GM19240 (cell line): ENCODE data around the gene CD300E.
"Not testable (repeated sequence)": the region's sequence is repeated elsewhere in the genome, so short reads cannot be mapped to it uniquely, and the experiment has no call there.

ENCODE experiments used
- DNase-seq: peaks from one replicate; pipeline ENCODE4 v3.0.0; 2011; ENCODE audit warnings: low spot score; ENCODE audit not compliant: insufficient read length

The CD300E gene, protein sequence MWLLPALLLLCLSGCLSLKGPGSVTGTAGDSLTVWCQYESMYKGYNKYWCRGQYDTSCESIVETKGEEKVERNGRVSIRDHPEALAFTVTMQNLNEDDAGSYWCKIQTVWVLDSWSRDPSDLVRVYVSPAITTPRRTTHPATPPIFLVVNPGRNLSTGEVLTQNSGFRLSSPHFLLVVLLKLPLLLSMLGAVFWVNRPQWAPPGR

DNA sequence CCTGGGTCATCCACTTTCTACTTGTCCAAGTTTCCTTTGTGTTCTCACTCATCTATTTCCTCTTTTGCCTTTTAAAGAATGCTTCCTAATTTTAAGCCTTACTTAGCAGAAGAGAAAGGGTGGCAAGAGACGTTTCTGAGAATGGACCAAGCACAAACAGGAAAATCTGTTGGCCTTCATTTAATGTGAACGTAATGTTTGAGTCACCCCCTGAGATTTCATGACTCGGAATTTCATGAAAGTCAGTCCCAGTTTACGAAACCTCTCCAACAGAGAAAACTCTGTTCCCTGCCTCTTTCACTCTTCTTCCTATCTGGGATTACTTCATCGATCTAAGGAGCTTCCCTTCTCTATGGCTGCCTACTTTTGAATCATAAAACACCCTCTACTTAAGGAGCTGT is at the start of gene CD300E:
CD300E (minus strand) TSS at position 46 of the 401 bp plus-strand sequence. CDS start 117 bp downstream, outside the sequence.
- no peak for DNase-seq

DNA sequence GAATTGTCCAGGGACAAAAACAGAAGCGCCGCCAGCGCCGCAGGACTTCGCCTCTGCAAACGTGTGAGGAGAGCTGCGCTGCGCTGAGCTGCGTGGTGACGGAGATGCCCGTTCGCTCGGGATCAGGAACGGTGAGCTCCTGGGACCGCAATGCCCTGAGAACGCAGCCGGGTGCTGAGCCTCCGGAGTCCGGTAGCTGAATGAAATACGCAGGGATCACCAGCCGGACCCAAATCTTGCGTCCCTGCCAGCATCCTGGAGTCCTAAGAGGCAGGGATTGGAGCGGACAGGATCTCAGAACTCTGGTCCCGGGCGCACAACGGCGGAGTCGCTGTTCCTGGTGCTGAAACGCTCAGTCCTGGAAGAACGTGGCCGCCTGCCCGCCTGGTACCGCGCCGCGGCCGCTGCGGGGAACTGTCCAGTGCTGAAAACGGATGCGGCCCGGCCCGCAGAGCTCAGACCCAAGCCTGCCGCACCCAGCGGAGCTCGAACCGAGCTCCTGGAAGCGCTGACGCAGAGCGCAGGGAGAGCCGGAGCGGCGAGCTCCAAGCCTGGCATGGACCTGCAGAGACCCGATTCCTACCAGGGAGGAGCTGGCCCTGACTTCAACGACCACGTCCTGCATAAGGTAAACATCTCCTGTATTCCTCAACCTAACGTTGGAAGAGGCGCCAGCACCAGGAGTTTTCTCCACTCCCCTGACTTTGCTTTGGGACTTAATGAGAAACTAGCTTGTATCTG is 47.7 kb upstream of the CD300E start:
- DNase-seq = no peak

DNA sequence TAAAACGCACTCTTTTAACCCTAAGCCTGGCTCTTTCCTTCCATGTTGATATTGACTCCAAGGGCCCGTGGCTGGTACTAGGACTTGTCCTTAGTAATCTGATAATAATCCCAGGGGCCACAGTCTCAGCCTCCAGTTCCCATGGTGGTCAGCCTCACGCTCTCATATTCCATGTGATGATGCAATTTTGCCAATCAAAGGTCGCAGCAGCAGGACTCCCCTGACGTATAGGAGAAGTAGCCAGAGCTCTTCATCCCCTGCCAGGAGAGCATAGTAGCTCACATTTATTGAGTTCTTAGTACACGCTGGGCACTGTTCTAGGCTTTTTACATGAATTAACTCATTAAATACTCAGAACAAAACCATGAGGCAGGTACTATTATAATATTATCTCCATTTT is 46.8 kb upstream of the CD300E start:
- no peak for DNase-seq

DNA sequence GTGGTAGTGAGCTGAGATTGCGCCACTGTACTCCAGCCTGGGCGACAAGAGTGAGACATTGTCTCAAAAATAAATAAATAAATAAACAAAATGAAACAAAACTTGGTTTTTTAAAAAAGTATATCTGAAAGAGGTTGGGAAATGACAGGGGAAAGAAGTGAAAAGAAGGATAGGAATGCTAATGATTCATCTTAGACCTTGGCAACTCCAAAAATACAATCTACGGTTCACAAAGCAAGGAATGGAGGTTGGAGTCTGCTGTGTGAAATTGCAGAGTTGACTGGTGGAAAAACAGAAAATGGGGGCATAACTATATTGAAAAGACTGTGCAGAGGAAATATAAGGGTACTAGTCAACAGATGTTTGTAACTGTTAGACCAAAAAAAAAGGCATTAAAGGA is 40.0 kb upstream of the CD300E start:
- DNase-seq = no peak

DNA sequence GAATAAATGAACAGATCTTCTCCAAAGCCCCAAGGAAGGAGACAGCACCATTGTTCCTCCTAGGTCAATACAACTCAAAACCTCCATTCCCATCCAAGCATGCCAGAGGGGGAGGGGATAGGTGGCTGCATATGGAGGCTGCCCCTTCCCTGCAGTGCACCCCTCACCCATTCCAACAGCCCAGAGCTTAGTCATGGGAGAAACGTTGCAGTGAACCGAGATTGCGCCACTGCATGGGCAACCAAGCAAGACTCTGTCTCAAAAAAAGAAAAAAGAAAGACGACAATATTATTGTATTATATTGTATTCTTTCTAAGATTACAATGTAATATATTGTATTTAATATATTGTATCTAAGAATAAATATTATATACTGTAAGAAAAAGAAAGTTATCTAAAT is 36.4 kb upstream of the CD300E start:
- no peak for DNase-seq

DNA sequence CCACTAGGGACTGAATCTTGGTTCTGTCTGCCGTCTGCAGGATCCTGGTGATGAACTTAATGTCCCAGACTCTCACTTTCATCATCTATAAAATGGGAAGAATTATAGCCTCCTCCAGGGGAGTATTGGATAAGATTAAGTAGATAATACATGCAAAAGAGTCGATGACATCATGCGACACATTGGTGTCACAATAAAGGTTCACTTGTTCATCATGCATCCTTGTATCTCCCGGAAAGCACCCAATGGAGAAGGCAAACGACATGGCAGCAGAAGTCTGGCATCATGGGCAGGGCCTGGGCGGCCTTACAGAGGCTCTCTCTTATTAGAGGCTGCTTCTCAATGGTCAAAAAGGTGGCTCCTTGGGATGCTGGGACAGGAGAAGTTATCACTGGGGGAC is 35.1 kb upstream of the CD300E start:
- no peak for DNase-seq

DNA sequence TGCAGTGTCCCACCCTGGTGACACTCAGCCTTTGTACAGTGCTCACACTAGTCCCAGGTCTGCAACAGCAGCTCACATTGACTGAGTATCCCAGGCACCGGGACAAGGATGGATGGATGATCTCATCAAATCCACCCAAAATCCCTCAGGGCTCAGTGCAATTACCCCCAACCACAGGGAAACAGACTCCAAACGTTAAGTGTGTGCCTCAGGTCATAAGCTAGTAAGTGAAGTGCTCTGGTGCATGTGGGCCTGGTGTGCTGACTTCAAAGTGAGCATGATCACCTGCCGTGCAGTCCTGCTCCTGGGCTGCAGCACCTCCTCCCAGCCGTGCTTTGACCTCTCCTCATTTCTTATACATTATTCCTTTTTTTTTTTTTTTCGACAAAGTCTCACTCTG is 31.2 kb upstream of the CD300E start:
- DNase-seq = no peak

DNA sequence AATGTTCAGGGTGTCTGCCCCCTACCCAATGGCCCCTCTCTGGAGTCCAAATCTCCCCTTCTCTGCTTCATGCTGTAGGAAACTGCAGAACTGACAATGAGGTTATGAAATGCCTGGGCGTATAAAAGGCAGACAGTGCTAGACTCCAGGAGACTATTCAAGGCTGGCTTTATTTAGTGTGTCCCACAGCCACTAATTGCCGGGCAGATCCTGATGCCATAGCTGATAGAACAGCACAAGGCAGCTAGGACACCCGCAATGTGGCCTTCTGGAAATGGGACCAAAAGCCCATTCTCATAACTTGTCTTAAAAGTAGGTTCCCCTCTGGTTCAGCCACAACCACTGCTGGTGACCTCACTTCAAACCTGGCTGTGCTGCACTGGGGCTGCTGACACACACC is 28.5 kb upstream of the CD300E start:
- DNase-seq = no peak

DNA sequence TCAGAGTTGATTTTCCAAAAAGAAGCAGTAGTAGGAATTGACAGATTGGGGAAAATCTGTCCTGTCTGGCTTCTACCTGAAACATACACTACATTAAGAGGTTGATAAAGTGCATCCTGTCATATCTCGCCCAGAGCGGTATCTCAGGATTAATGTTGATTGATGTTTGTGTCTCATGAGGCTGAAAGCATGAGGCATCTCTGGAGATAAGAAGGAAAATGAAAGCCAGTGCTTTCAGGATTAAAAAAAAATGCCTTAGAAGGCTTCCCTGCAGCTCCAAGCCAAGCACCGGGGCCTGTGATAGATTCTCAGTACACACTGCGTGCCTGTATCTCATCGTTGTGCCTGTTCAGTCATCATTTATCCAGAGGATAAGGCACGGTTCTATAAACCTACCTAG is 26.4 kb upstream of the CD300E start:
- no peak for DNase-seq

DNA sequence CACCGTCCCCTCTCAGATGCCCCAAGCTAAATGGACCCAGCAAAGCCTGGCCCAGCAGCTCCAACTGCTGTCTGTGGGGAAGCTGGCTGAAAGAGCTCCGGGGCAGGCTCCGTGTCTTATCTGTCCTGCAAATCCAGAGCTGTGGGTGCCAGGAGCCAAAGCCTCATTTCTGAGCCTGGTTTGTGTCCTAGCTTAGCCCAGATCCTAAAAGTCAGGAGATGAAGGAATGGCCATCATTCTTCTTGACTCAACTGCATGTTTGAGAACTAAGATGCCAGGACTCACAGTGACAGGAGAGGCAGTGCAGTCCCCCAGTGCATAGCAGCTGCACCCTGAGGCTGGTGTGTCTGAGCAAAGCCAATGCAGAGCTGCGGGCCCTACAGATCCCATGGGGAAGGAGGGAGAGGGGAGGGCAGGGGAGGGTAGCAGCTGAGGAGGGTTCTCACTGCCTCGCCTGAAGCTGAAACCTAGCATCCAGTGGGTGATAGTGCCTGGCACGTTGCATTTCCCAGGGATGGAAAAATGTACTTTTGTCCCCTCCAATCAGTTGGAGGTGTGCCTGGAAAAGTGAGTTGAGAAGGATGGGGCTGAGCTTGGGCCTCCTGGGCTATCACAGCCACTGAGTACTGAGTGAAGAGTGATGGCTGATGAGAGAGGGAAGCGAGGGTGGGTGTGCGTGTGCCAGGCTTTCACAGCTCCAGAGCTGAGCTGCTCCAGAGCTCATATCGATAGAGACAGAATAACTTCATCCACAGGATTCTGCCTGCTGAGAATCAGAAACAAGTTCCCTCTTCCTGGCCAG is 24.5 kb upstream of the CD300E start:
- no peak for DNase-seq

DNA sequence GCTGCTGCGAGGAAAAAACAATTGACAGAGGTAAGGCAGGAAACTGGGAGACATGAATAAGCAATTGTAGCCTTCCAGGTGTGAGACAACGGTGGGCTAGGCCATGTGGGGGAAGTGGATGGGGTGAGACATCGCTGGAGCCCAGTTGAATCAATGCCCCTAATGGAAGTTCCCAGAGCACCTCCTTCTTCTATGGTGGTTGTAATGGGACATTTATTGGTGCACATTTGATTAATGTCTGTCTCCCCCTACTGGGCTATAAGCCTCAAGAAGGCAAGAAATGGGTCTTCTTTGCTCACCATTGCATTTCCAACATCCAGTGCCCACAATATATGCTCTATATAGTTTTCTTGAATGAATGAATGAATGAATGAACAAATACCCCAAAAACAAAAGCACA is 22.7 kb upstream of the CD300E start:
- no peak for DNase-seq

DNA sequence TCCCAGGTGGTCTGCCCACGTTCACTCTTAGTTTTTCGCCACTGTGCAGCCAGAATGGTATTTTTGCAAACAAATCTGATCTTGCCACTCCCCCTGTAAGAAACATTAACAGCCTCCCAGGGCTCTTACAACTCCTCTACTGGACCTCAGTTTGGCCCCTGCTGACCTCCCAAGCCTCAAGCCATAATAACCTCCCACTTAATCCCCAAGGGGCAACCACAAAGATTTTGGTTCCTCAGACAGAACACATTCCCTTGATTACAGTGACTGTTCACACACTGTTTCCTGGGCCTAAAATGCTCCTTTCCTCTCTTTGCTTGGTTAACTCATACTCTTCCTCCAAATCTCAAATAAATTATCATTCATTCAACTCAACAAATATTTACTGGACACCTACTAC is 21.5 kb upstream of the CD300E start:
- DNase-seq = no peak

DNA sequence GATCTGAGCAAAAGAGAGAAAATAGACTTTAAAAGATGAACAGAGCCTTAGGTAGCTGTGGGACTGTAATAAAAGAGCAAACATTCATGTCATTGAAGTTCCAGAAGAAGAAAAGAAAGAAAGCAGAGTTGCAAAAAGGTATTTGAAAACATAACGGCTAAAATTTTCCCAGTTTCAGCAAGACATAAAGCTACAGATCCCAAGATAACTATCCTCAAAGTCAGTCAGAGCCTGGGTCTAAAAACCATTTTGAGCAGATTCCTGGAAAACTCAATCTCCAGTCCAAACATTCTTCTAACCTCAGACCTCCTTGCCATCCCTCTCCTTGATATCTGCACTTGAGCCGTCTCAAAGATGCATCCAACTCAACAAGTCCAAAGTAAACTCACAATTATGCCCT is 20.9 kb upstream of the CD300E start:
- no peak for DNase-seq

DNA sequence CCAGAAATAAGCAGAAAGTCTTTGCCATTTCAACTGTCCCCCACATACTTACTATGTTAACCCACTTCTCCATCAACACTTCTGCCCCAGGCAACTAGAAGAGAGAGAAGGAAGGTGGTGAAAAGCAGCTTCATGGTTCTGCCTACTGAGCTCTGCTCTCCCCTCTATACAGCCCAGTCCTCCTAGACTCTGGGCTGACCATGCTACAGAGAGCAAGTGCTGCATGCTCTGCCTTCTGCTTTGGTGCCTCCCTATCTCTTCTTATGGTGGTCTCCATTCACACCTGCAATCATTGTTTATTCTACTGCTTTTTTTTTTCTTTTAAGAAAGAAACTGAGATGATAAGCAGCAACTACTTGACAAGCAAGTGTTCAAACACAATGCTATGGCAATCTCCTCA is 20.3 kb upstream of the CD300E start:
- DNase-seq = no peak

DNA sequence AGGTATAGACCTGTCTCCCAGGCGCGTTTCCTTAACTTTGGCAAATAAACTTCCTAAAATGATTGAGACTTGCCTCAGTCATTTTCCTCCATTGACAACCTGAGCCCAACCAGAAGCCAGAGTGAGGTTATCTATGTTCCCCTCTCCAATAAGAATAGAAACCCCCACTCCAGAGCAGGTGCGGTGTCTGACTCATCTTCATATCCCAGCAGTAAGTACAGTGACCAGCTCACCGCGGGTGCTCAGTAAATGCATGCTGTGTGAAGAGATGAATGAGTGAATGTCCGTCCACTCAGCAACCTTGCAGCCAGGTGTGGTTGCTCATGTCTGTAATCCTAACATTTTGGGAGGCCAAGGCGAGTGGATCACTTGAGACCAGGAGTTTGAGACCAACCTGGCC is 19.5 kb upstream of the CD300E start:
- no peak for DNase-seq

DNA sequence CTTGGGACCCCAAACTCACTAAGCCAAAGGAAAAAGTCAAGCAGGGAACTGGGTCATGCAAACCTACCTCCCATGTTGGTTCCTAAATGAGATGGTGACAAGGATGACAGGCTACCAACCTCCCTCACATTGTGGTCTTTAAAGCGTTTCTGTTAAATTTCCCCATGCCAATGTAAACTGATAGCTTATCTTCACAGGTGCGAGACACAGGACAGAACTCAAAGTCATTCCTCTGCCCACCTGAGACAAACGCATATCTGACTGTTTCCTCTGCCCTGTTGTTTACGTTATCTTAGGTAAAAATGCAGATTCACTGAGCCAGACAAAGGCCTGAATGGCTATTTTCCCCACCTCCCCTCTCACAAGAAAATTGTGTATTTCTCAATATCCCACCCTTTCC is 19.0 kb upstream of the CD300E start:
- no peak for DNase-seq

DNA sequence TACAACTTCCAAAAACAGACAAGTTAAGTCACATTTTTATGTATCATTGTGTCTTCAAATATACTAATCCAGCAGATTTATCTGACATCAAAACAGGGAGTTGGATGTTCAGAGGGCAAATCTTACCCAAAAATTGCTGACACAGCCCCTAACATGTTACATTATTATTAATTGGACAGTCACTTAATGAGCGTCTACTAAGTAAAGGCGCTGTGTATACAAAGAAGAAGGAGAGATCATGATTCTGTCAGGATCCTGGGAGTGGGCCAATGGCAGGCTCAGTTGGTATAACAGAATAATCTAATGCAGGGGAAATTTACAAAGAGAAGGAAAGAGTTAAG is 18.4 kb upstream of the CD300E start:
- DNase-seq = no peak

DNA sequence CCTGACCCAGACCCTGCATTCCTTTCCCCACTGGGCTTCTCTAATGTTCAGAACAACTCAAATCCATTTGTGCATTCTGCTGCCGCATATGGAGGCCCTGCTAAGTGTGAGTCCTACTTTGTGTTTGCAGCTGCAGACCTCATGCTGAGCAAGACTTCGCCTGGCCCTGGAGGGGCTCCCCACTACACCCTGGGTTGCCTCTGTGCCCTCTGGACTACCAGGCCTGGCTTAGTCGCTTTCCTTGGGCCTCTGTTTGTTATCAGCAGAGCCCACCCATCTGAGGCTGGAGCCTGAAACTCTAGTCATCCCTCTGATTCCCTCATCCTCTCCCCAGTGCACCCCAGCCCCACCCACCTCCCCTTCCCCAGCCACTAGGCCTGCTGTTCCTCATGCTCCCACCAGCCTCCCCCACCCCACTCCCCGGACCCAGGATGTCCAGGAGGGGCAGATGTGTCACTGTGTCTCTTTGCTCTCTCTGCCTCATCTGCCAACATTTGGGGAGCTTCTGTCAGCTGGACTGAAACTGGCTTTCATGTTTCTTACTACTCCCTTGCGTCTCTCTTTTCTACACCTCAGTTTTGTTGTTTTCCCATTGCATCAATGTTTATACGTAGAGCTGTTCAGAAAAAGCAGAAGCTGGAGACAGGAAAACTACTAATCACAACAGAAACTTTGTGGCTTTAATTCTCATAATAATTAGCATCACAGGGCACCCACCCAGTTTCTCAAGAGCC is 17.9 kb upstream of the CD300E start:
- no peak for DNase-seq

DNA sequence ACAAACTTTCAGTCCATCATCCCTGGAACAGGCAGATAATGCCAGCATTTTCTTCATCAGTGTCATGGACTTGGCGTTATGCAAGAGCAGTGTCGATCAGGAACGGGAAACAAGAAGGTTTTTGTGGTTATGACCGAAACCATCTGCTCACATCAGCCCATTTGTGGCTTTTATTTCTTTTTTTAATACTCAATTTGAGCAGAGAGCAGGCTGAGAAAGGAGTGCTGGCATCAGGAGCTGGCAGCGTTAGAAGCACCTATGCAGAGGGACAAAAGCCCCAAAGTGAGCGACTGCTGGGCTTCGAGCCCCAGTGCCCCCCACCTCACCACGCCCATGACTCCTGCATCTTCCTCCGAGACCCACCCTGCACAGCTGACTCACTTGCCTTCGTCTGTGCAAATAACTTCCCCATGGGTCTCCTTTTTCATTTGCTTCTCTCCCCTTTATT is 16.2 kb upstream of the CD300E start:
- DNase-seq = no peak

DNA sequence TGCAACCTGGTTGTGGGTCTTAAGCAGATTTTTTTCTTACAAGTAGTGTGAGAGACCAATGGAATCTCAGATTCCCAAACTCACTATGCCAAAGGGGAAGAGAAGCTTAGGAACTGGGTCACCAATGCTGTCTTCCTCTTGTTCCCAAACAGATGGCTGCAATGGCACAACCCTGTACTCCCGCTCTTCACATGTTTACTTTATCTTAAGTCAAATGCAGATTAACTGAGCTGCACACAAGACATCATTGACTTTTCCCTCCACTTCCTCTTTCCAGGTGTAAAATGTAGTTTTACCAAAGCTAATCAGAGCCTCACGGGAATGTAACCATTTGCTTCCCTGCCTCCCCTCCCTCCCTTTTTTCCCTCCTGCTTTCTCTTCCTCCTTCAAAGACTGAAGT is 14.4 kb upstream of the CD300E start:
- no peak for DNase-seq

DNA sequence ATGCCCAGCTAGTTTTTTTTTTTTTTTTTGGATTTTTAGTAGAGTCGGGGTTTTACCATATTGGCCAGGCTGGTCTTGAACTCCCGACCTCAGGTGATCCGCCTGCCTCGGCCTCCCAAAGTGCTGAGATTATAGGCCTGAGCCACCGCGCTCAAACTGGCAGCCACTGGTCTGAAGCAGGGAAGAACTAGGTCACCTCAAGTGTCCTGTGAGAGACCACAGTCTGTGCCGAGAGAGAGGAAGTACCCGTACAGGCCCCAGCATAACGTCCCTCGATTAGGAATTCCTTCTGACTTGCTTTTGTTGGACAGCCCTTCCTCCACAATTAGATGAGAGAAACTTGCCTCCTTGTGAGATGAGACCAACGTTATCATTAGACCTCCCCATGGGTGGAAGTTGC is 13.7 kb upstream of the CD300E start:
- DNase-seq = no peak

DNA sequence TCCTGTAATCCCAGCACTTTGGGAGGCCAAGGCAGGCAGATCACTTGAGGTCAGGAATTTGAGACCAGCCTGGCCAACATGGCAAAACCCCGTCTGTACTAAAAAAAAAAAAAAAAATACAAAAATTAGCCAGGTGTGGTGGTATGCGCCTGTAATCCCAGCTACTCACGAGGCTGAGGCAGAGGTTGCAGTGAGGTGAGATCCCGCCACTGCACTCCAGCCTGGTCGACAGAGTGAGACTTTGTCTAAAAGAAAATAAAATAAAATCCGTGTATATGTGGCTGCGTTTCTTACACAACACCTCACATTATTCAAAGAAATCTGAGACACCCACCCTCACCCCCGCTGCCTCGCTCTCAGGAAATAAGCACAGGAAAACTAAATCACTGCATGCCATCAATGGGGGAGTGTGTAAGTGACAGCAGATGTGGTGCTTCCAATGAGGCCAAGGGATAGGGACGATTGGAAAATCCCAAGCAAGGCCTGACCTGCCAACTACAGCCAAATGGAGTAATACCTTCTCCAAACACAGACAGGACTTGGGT is 13.1 kb upstream of the CD300E start:
- DNase-seq = not testable (repeated sequence)
